ENCODE results near the gene SSC4D. TPM values are rescaled to one million over a fixed set of nuclear protein-coding genes. Genes with fewer than 3 reads are reported as not detected.

SSC4D gene
- total and polyA plus RNA-seq, 9 of the 15 experiments (the other 6 are each of a cell fraction or from before 2014, with no cell fraction given): 0.06 to 1.1 (median 0.85) TPM; not detected in 1

GRCh38 chr7:76397409-76398183 is 11.9 kb downstream of the SSC4D start (continued):
- TF ChIP-seq ZBTB40 (IDR thresholded peaks at IDR 0.05) (peak; percentile 65), ZBTB40 (CRISPR knock-in tag; IDR thresholded peaks at IDR 0.05) (no peak), PHF20 (IDR thresholded peaks at IDR 0.05; ENCODE audit: partially characterized antibody) (peak; percentile 31), KLF1 (tag; IDR thresholded peaks at IDR 0.05) (no peak; the same call in 1 of the 2 replicates), MAX (CRISPR knock-in tag; IDR thresholded peaks at IDR 0.05) (peak; percentile 98), HDAC2 (IDR thresholded peaks at IDR 0.05) (peak; percentile 87), ZBED1 (IDR thresholded peaks at IDR 0.05) (no peak), NR2C2 (CRISPR knock-in tag; IDR thresholded peaks at IDR 0.05) (peak; percentile 78; the same call in 1 of the 2 replicates), NR2C2 (tag; IDR thresholded peaks at IDR 0.05) (peak; percentile 51), RFX1 (IDR thresholded peaks at IDR 0.05) (no peak), KAT2B (IDR thresholded peaks at IDR 0.05; ENCODE audit: low read depth, low read length) (no peak), MAFF (IDR thresholded peaks at IDR 0.05; ENCODE audit: low read length) (no peak), ZNF146 (CRISPR knock-in tag; IDR thresholded peaks at IDR 0.05; ENCODE audit: unreplicated experiment) (peak; percentile 15), MEIS2 (IDR thresholded peaks at IDR 0.05; ENCODE audit: partially characterized antibody) (peak; percentile 79), CREM (IDR thresholded peaks at IDR 0.05; ENCODE audit: low read depth) (peak; percentile 60)

Measured in K562 (cell line).